NCI-H146 treated with DMSO at 0.1 percent for 48 hours (cell line): Measurements from ENCODE around the gene KRT33A.

Source experiments
- DNase-seq: peaks from one replicate; lab custom pipeline; 2025; ENCODE audit not compliant: unreplicated experiment; lab: John Stamatoyannopoulos, UW

KRT33A gene

GRCh38 chr17:41331606-41332005 is 19.0 kb downstream of the KRT33A start:
- no peak for DNase-seq

- peak; percentile 9 for DNase-seq
Observed at GRCh38 chr17:41329279-41329948, 21.2 kb downstream of the KRT33A start.

GRCh38 chr17:41328207-41328606 is 22.4 kb downstream of the KRT33A start:
- DNase-seq: no peak

- no peak for DNase-seq
Observed at GRCh38 chr17:41327411-41328120, 23.1 kb downstream of the KRT33A start.

- no peak for DNase-seq
Observed at GRCh38 chr17:41326173-41327145, 24.2 kb downstream of the KRT33A start.

- DNase-seq: no peak
Observed at GRCh38 chr17:41325611-41326010, 25.0 kb downstream of the KRT33A start.

GRCh38 chr17:41325126-41325525 is 25.5 kb downstream of the KRT33A start:
- no peak for DNase-seq

GRCh38 chr17:41324180-41325075 is 26.2 kb downstream of the KRT33A start:
- DNase-seq: no peak

- DNase-seq: no peak
Observed at GRCh38 chr17:41322903-41323895, 27.4 kb downstream of the KRT33A start.

GRCh38 chr17:41322094-41322902 is 28.3 kb downstream of the KRT33A start:
- peak; percentile 34 for DNase-seq

- no peak for DNase-seq
Observed at GRCh38 chr17:41318231-41318630, 32.4 kb downstream of the KRT33A start.

GRCh38 chr17:41315814-41316445 is 34.7 kb downstream of the KRT33A start:
- DNase-seq: no peak

- no peak for DNase-seq
Observed at GRCh38 chr17:41315204-41315794, 35.3 kb downstream of the KRT33A start, which contains the start of gene KRTAP17-1. Gene KRTAP17-1 (minus strand): TSS chr17:41315710. CDS start chr17:41315650, 60 bp downstream.

- DNase-seq: no peak
Observed at GRCh38 chr17:41311111-41311510, 39.5 kb downstream of the KRT33A start.

- DNase-seq: no peak
Observed at GRCh38 chr17:41308918-41309359, 41.7 kb downstream of the KRT33A start, which contains the start of gene KRTAP16-1. Gene KRTAP16-1 (minus strand): TSS chr17:41309309. CDS start chr17:41309253, 56 bp downstream.

GRCh38 chr17:41308251-41308917 is 42.2 kb downstream of the KRT33A start:
- no peak for DNase-seq

GRCh38 chr17:41307647-41308046 is 43.0 kb downstream of the KRT33A start:
- DNase-seq: no peak
